ENCODE measurements around the gene SPTLC3.

Gene SPTLC3

GRCh38 chr20:13013411-13013810 is 4.6 kb downstream of the SPTLC3 start:
- in situ Hi-C loops (cut with MboI; ENCODE audit: low sequenced_read_pairs, unreplicated experiment) = no loop called here
- no peak for TF ChIP-seq CTCF (IDR thresholded peaks at IDR 0.05; ENCODE audit: borderline replicate concordance, control extremely low read depth, extremely low read depth, insufficient read depth, missing control alignments)

GRCh38 chr20:13017235-13017634 is 8.5 kb downstream of the SPTLC3 start:
- DNase-seq (ENCODE audit: low spot score) = no peak
- in situ Hi-C loops (cut with MboI; ENCODE audit: low sequenced_read_pairs, unreplicated experiment) = no loop called here
- TF ChIP-seq CTCF (IDR thresholded peaks at IDR 0.05; ENCODE audit: borderline replicate concordance, control extremely low read depth, extremely low read depth, insufficient read depth, missing control alignments) = no peak

More at GRCh38 chr20:13013411-13013810, 4.6 kb downstream of the SPTLC3 start:
- no peak for DNase-seq (ENCODE audit: low spot score)

GRCh38 chr20:13017883-13018535 is 9.2 kb downstream of the SPTLC3 start:
- in situ Hi-C loops (cut with MboI; ENCODE audit: low sequenced_read_pairs, unreplicated experiment) = no loop called here
- no peak for DNase-seq (ENCODE audit: low spot score)
- no peak for TF ChIP-seq CTCF (IDR thresholded peaks at IDR 0.05; ENCODE audit: borderline replicate concordance, control extremely low read depth, extremely low read depth, insufficient read depth, missing control alignments)

GRCh38 chr20:13021205-13021970 is 12.6 kb downstream of the SPTLC3 start:
- in situ Hi-C loops (cut with MboI; ENCODE audit: low sequenced_read_pairs, unreplicated experiment) = no loop called here
- TF ChIP-seq CTCF (IDR thresholded peaks at IDR 0.05; ENCODE audit: borderline replicate concordance, control extremely low read depth, extremely low read depth, insufficient read depth, missing control alignments) = no peak
- no peak for DNase-seq (ENCODE audit: low spot score)

GRCh38 chr20:13022401-13023155 is 13.8 kb downstream of the SPTLC3 start:
- in situ Hi-C loops (cut with MboI; ENCODE audit: low sequenced_read_pairs, unreplicated experiment) = no loop called here
- TF ChIP-seq CTCF (IDR thresholded peaks at IDR 0.05; ENCODE audit: borderline replicate concordance, control extremely low read depth, extremely low read depth, insufficient read depth, missing control alignments) = no peak
- no peak for DNase-seq (ENCODE audit: low spot score)

GRCh38 chr20:13024596-13024995 is 15.8 kb downstream of the SPTLC3 start:
- in situ Hi-C loops (cut with MboI; ENCODE audit: low sequenced_read_pairs, unreplicated experiment) = no loop called here
- no peak for DNase-seq (ENCODE audit: low spot score)
- no peak for TF ChIP-seq CTCF (IDR thresholded peaks at IDR 0.05; ENCODE audit: borderline replicate concordance, control extremely low read depth, extremely low read depth, insufficient read depth, missing control alignments)
